Endothelial cell of umbilical vein (primary cell): ENCODE measurements around the gene APBB2. TPM values are rescaled to one million over a fixed set of nuclear protein-coding genes. Genes with fewer than 3 reads are reported as not detected.

Experiments
- BruUV-seq: library from RNA; stranded (reverse); fragments of 400-500 nt; replicated peaks from 2 replicates; lab custom pipeline; 2021; lab: Mats Ljungman, UMichigan
- CTCF ChIA-PET: fragments of 300-600, 350-600 bp; sonication (Branson Sonifier 250); formaldehyde crosslinking; loops from one replicate; lab custom pipeline; 2021; ENCODE audit warnings: antibody characterized with exemption, inconsistent platforms; lab: Charles Lee
- POLR2A ChIA-PET: fragments of 300-600, 350-600 bp; sonication (Branson Sonifier 250); formaldehyde crosslinking; loops from one replicate; lab custom pipeline; 2021; ENCODE audit warnings: antibody characterized with exemption, inconsistent platforms; lab: Charles Lee
- DNase-seq: peaks from one replicate; pipeline ENCODE4 v3.0.0-alpha.2; 2011; ENCODE audit warnings: low read depth, low spot score
- FAIRE-seq: peaks from 2 replicates; lab custom pipeline; 2011; peaks lifted over from hg19 to GRCh38; lab: Jason Lieb, UNC
- H2AFZ ChIP-seq: 2 replicates; pipeline ENCODE4 v1.6.0; 2012; ENCODE audit warnings: low read depth, low read length, control low read depth, inconsistent platforms
- H3K27ac ChIP-seq: 2 replicates; pipeline ENCODE4 v1.5.1; 2011; ENCODE audit warnings: low read depth, mild to moderate bottlenecking, control low read depth, low read length, moderate library complexity; ENCODE audit not compliant: insufficient read depth
- H3K27me3 ChIP-seq, 2 experiments: 2 replicates each; pipeline versions ENCODE4 v1.6.0 to v1.6.1; 2011; ENCODE audit warnings: low read length in 2 of 2, mixed read lengths in 1 of 2; ENCODE audit not compliant: control insufficient read depth in 2 of 2, insufficient read depth in 2 of 2
- H3K36me3 ChIP-seq, 2 experiments: 2 replicates in 1 of 2; 3 replicates in 1 of 2; pipeline ENCODE4 v1.5.1; 2011; ENCODE audit warnings: low read length in 2 of 2, mild to moderate bottlenecking in 1 of 2, moderate library complexity in 1 of 2; ENCODE audit not compliant: control insufficient read depth in 2 of 2, insufficient read depth in 2 of 2; ENCODE audit errors: extremely low read depth in 1 of 2
- H3K4me1 ChIP-seq: 3 replicates; pipeline ENCODE4 v1.5.1; 2011; ENCODE audit warnings: mild to moderate bottlenecking, low read length; ENCODE audit not compliant: control insufficient read depth, insufficient read depth; ENCODE audit errors: extremely low read depth
- H3K4me2 ChIP-seq: 2 replicates; pipeline ENCODE4 v1.6.1; 2011; ENCODE audit warnings: low read length, control low read depth, mixed read lengths; ENCODE audit not compliant: insufficient read depth
- H3K4me3 ChIP-seq, 3 experiments: fragments of 200-600 bp in 1 of 3; sonication (generic), shearing (Covaris generic) in 1 of 3; replicated peaks in 1 of 3; 2 replicates each; pipeline ENCODE4 v1.5.1; 2011 to 2016; ENCODE audit warnings: control low read depth in 3 of 3, low read length in 3 of 3, mild to moderate bottlenecking in 2 of 3, inconsistent platforms in 1 of 3, low read depth in 1 of 3, moderate library complexity in 1 of 3; ENCODE audit not compliant: insufficient read depth in 1 of 3
- H3K79me2 ChIP-seq: 2 replicates; pipeline ENCODE4 v1.6.0; 2012; ENCODE audit warnings: low read length, inconsistent platforms; ENCODE audit not compliant: control insufficient read depth, insufficient read depth
- H3K9ac ChIP-seq: replicated peaks from 2 replicates; pipeline ENCODE3; 2011; ENCODE audit warnings: low read length, control low read depth; ENCODE audit not compliant: insufficient read depth; ENCODE audit errors: extremely low read depth
- H3K9me1 ChIP-seq: replicated peaks from 3 replicates; pipeline ENCODE4 v1.6.0; 2011; ENCODE audit warnings: mild to moderate bottlenecking, low read length; ENCODE audit not compliant: control insufficient read depth, insufficient read depth; ENCODE audit errors: extremely low read depth
- H3K9me3 ChIP-seq: replicated peaks from 2 replicates; pipeline ENCODE4 v1.5.1; 2012; ENCODE audit warnings: low read length, inconsistent platforms; ENCODE audit not compliant: control insufficient read depth, insufficient read depth
- H4K20me1 ChIP-seq: replicated peaks from 2 replicates; pipeline ENCODE3; 2011; ENCODE audit warnings: mild to moderate bottlenecking, low read length; ENCODE audit not compliant: control insufficient read depth, insufficient read depth; ENCODE audit errors: extremely low read depth
- CTCF ChIP-seq, 2 donors: IDR thresholded peaks; 1 replicate in 1 of 2; 2 replicates in 1 of 2; pipeline ENCODE4 v1.5.1; 2011; ENCODE audit warnings: low read length in 2 of 2, mild to moderate bottlenecking in 2 of 2, moderate library complexity in 2 of 2, control low read depth in 1 of 2, inconsistent platforms in 1 of 2, low read depth in 1 of 2; ENCODE audit not compliant: insufficient read depth in 1 of 2; ENCODE audit errors: extremely low read depth in 1 of 2
- EZH2 ChIP-seq: IDR thresholded peaks from 2 replicates; pipeline ENCODE4 v1.6.1; 2012; ENCODE audit warnings: borderline replicate concordance, low read depth, mild to moderate bottlenecking, moderate library complexity, low read length, inconsistent platforms; ENCODE audit not compliant: severe bottlenecking
- JUN ChIP-seq: IDR thresholded peaks from 2 replicates; pipeline ENCODE4 v1.6.1; 2011; ENCODE audit warnings: borderline replicate concordance, low read depth; ENCODE audit not compliant: insufficient read length, insufficient read depth
- MYC ChIP-seq: IDR thresholded peaks from one replicate; pipeline ENCODE4 v1.6.1; 2011; ENCODE audit warnings: mild to moderate bottlenecking, low read depth, low read length
- POLR2A ChIP-seq: IDR thresholded peaks from 2 replicates; pipeline ENCODE4 v1.6.1; 2012; ENCODE audit warnings: low read depth, mild to moderate bottlenecking, control low read depth, low read length
- POLR2AphosphoS5 ChIP-seq: IDR thresholded peaks from 2 replicates; pipeline ENCODE4 v1.6.1; 2012; ENCODE audit warnings: low read depth, mild to moderate bottlenecking, control low read depth, low read length, moderate library complexity; ENCODE audit not compliant: insufficient read depth
- dilution Hi-C: fragments of 300-500 bp; cut with MboI; formaldehyde crosslinking; loops from one replicate; pipeline ENCODE4 v1.15.0; 2019; ENCODE audit warnings: low sequenced_read_pairs; ENCODE audit not compliant: extremely low pct_ligation_motif_present
- intact Hi-C: fragments of 100-400 bp; cut with micrococcal nuclease; formaldehyde crosslinking; loops from one replicate; pipeline ENCODE4 v1.10.0; 2022
- polyA plus RNA-seq, 4 experiments: library from polyadenylated mRNA; depleted of rRNA in 3 of 4; stranded (reverse) in 3 of 4; unstranded in 1 of 4; fragments of >200 nt; gene quantifications; 2 replicates each; pipeline versions ENCODE4 v1.2.1 to v1.2.3, GENCODE V29; 2011 to 2012; ENCODE audit warnings: missing spikeins in 1 of 4
- total RNA-seq: library from RNA; stranded (reverse); gene quantifications from 2 replicates; pipeline ENCODE4 v1.2.3, GENCODE V29; 2021
- TF ChIP-seq, protein P1 (sequence below): IDR thresholded peaks from 2 replicates; pipeline ENCODE4 v1.6.1; 2011; ENCODE audit not compliant: insufficient read depth, insufficient read length

Gene APBB2
- total and polyA plus RNA-seq, 2 donors (not counting 3 experiments of a cell fraction or from before 2014, with no cell fraction given) = 79.8 to 124 TPM

DNA sequence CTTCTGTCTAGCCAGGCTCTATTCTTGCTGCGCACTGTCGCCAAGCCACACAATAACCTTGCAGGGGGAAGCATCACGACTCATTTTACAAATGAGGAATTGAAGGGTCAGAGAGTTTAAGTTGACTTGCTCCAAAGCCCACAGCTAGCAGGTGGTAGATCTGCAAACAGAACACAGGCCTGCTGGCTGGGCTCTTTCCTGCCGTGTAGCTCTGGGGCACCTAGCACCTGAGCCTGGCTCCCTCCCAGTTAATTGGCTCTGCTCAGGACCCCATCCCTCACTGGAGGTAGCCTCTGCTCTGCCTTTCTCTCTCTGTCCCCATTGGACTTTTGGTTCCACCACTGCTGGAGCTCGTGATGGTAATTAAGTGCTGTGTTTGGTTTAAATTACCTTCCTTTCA is 366.1 kb downstream of the APBB2 start:
- Histone ChIP-seq H4K20me1 (no peaks in the 10 kb centered on the region), H3K4me1 (peaks cover 10% of the 10 kb centered on the region), H3K9me3 (no peaks in the 10 kb centered on the region), H3K4me3 (no peak overlapping the region), H3K9me1 (no peaks in the 10 kb centered on the region), H3K27ac (no peak overlapping the region), H3K36me3 (no peaks in the 10 kb centered on the region), H3K79me2 (peaks cover 2% of the 10 kb centered on the region), H3K27me3 (no peaks in the 10 kb centered on the region), H3K4me2 (no peak overlapping the region), H2AFZ (no peak overlapping the region), H3K9ac (no peak overlapping the region)
- POLR2A ChIA-PET = no interaction called here
- no TSS peak for BruUV-seq
- DNase-seq = no peak
- dilution Hi-C loops (no loop called here), intact Hi-C loops (no loop called here)
- CTCF ChIA-PET = interaction anchor here (1.2 to 1.9 kb wide), 2 partner anchors 8 to 15 kb away, joined by 6 to 25 read pairs; no protein-coding TSS in a partner anchor
- no peak for FAIRE-seq
- no peak for TF ChIP-seq POLR2A
- TF ChIP-seq MYC = no peak
- TF ChIP-seq CTCF (IDR thresholded peaks at IDR 0.05; ENCODE audit: extremely low read depth in 1 of 2, insufficient read depth in 1 of 2, low read depth in 1 of 2, low read length in 2 of 2) = no peak
- no peak for TF ChIP-seq JUN
- TF ChIP-seq POLR2AphosphoS5 = no peak
- no peak for TF ChIP-seq EZH2
- TF ChIP-seq, protein P1, sequence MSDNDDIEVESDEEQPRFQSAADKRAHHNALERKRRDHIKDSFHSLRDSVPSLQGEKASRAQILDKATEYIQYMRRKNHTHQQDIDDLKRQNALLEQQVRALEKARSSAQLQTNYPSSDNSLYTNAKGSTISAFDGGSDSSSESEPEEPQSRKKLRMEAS = no peak
